HEK293T (cell line): Measurements from ENCODE around the gene MARK4.

Experiments
- CTCF ChIA-PET: fragments of 350-600 bp; formaldehyde crosslinking; extraction: SDS; loops from one replicate; lab custom pipeline; 2021; ENCODE audit warnings: antibody characterized with exemption, inconsistent platforms; lab: Yijun Ruan, JAX
- POLR2A ChIA-PET: fragments of 350-600 bp; formaldehyde crosslinking; extraction: SDS; loops from one replicate; lab custom pipeline; 2020; ENCODE audit warnings: antibody characterized with exemption, inconsistent platforms; lab: Yijun Ruan, JAX
- DNase-seq: peaks from one replicate; pipeline ENCODE4 v3.0.0; 2012; ENCODE audit warnings: mixed read lengths; ENCODE audit errors: extremely low spot score
- ARNT ChIP-seq: fragments of 450-650 bp; IDR thresholded peaks from 2 replicates; pipeline ENCODE4 v1.6.1; 2017; ENCODE audit warnings: mild to moderate bottlenecking
- BHLHE40 ChIP-seq: fragments of 450-650 bp; IDR thresholded peaks from 2 replicates; pipeline ENCODE4 v1.6.1; 2016; ENCODE audit warnings: mild to moderate bottlenecking, moderate library complexity, borderline replicate concordance
- CTBP1 ChIP-seq: fragments of 450-650 bp; IDR thresholded peaks from 2 replicates; pipeline ENCODE4 v1.6.1; 2016; ENCODE audit warnings: borderline replicate concordance
- ELF4 ChIP-seq: fragments of 450-650 bp; IDR thresholded peaks from 2 replicates; pipeline ENCODE4 v1.6.1; 2017; ENCODE audit warnings: antibody characterized with exemption
- FOXA1 ChIP-seq: fragments of 450-650 bp; IDR thresholded peaks from 2 replicates; pipeline ENCODE4 v1.6.1; 2016; ENCODE audit warnings: mild to moderate bottlenecking
- FOXK2 ChIP-seq: fragments of 450-650 bp; IDR thresholded peaks from 2 replicates; pipeline ENCODE4 v1.6.1; 2016; ENCODE audit warnings: mild to moderate bottlenecking
- FOXM1 ChIP-seq: fragments of 450-650 bp; IDR thresholded peaks from 2 replicates; pipeline ENCODE4 v1.6.1; 2017; ENCODE audit warnings: mild to moderate bottlenecking, borderline replicate concordance
- HDGF ChIP-seq: fragments of 450-650 bp; IDR thresholded peaks from 2 replicates; pipeline ENCODE4 v1.6.1; 2017; ENCODE audit warnings: antibody characterized with exemption, borderline replicate concordance
- L3MBTL2 ChIP-seq: fragments of 450-650 bp; conservative IDR thresholded peaks from 2 replicates; pipeline ENCODE4 v1.6.1; 2016; ENCODE audit warnings: mild to moderate bottlenecking
- LEF1 ChIP-seq: fragments of 450-650 bp; IDR thresholded peaks from 2 replicates; pipeline ENCODE4 v1.6.1; 2017; ENCODE audit warnings: mild to moderate bottlenecking, borderline replicate concordance
- NFRKB ChIP-seq: fragments of 450-650 bp; IDR thresholded peaks from 2 replicates; pipeline ENCODE4 v1.6.1; 2016; ENCODE audit warnings: mild to moderate bottlenecking, moderate library complexity
- PKNOX1 ChIP-seq: fragments of 450-650 bp; IDR thresholded peaks from 2 replicates; pipeline ENCODE4 v1.6.1; 2016
- SUZ12 ChIP-seq: fragments of 450-650 bp; IDR thresholded peaks from 2 replicates; pipeline ENCODE4 v1.6.1; 2016; ENCODE audit warnings: mild to moderate bottlenecking
- TARDBP ChIP-seq: fragments of 450-650 bp; IDR thresholded peaks from 2 replicates; pipeline ENCODE4 v1.6.1; 2016
- ZNF384 ChIP-seq: fragments of 450-650 bp; IDR thresholded peaks from 2 replicates; pipeline ENCODE4 v1.6.1; 2016

MARK4 gene

GRCh38 chr19:45342911-45343310, 91.8 kb downstream of the MARK4 start:
- no peak for DNase-seq
- POLR2A ChIA-PET = no interaction called here
- TF ChIP-seq CTBP1 = no peak
- no peak for TF ChIP-seq FOXK2
- no peak for TF ChIP-seq FOXM1
- TF ChIP-seq ELF4 = no peak
- TF ChIP-seq HDGF = no peak
- no peak for TF ChIP-seq PKNOX1
- no peak for TF ChIP-seq ARNT
- CTCF ChIA-PET = no interaction called here

- TF ChIP-seq NFRKB (no peak), ARNT (no peak), TARDBP (no peak), HDGF (no peak), SUZ12 (no peak), ELF4 (no peak), FOXK2 (no peak), CTBP1 (no peak), BHLHE40 (no peak), FOXA1 (no peak), ZNF384 (no peak)
- POLR2A ChIA-PET = interaction anchor here (0.6 to 1.1 kb wide), 3 partner anchors 9 to 167 kb away, joined by 3 read pairs; no protein-coding TSS in a partner anchor
- CTCF ChIA-PET = no interaction called here
- no peak for DNase-seq
These were observed 93.8 kb downstream of the MARK4 start for GRCh38 chr19:45344621-45345505.

- TF ChIP-seq LEF1 (no peak), NFRKB (no peak), SUZ12 (no peak), FOXM1 (no peak), TARDBP (no peak), PKNOX1 (no peak), CTBP1 (no peak), FOXK2 (no peak), FOXA1 (no peak), HDGF (no peak), ELF4 (no peak), L3MBTL2 (no peak), ZNF384 (no peak), ARNT (no peak)
- CTCF ChIA-PET = no interaction called here
- POLR2A ChIA-PET = interaction anchor here (0.9 to 1.1 kb wide), 2 partner anchors 8 to 168 kb away, joined by 3 read pairs; no protein-coding TSS in a partner anchor
- no peak for DNase-seq
These were observed 94.4 kb downstream of the MARK4 start for GRCh38 chr19:45345506-45345860.

GRCh38 chr19:45346449-45346848, 95.4 kb downstream of the MARK4 start:
- ChIA-PET CTCF (no interaction called here), POLR2A (no interaction called here)
- TF ChIP-seq FOXA1 (no peak), FOXM1 (no peak), CTBP1 (no peak), ARNT (no peak), ELF4 (no peak), SUZ12 (no peak), TARDBP (no peak), FOXK2 (no peak), L3MBTL2 (no peak), LEF1 (no peak), BHLHE40 (no peak), PKNOX1 (no peak), HDGF (no peak)
- DNase-seq = no peak

- POLR2A ChIA-PET = no interaction called here
These were observed 96.7 kb downstream of the MARK4 start for GRCh38 chr19:45347570-45348366.

More at GRCh38 chr19:45347570-45348366, 96.7 kb downstream of the MARK4 start:
- CTCF ChIA-PET = no interaction called here
- TF ChIP-seq ARNT (no peak), FOXM1 (no peak), LEF1 (no peak), PKNOX1 (no peak), SUZ12 (no peak), L3MBTL2 (no peak), ELF4 (no peak), ZNF384 (no peak), FOXK2 (no peak), NFRKB (no peak), TARDBP (no peak)
- DNase-seq = no peak
